GM18498 (cell line): ENCODE results near the gene CD300LF.

Experiments
- ATAC-seq: cut with Tn5 transposase; IDR thresholded peaks from one replicate; pipeline ENCODE4 v1.9.1; 2021; ENCODE audit warnings: mild to moderate bottlenecking, moderate library complexity; ENCODE audit not compliant: unreplicated experiment

Gene CD300LF

DNA sequence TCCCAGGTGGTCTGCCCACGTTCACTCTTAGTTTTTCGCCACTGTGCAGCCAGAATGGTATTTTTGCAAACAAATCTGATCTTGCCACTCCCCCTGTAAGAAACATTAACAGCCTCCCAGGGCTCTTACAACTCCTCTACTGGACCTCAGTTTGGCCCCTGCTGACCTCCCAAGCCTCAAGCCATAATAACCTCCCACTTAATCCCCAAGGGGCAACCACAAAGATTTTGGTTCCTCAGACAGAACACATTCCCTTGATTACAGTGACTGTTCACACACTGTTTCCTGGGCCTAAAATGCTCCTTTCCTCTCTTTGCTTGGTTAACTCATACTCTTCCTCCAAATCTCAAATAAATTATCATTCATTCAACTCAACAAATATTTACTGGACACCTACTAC, 67.7 kb downstream of the CD300LF start:
- ATAC-seq = no peak

DNA sequence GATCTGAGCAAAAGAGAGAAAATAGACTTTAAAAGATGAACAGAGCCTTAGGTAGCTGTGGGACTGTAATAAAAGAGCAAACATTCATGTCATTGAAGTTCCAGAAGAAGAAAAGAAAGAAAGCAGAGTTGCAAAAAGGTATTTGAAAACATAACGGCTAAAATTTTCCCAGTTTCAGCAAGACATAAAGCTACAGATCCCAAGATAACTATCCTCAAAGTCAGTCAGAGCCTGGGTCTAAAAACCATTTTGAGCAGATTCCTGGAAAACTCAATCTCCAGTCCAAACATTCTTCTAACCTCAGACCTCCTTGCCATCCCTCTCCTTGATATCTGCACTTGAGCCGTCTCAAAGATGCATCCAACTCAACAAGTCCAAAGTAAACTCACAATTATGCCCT, 68.3 kb downstream of the CD300LF start:
- ATAC-seq = no peak
